Stimulated activated naive CD4-positive, alpha-beta T cell treated with Interleukin-2 at 50 U/mL for 16 hours (primary cell): ENCODE data around the gene CBFA2T3.
"Not testable (repeated sequence)": the region's sequence is repeated elsewhere in the genome, so short reads cannot be mapped to it uniquely, and the experiment has no call there.

ENCODE experiments used
- DNase-seq: peaks from one replicate; lab custom pipeline; 2025; lab: John Stamatoyannopoulos, UW

Gene CBFA2T3

GRCh38 chr16:88922114-88922825 lies 54.7 kb downstream of the CBFA2T3 start:
- DNase-seq, result no peak

GRCh38 chr16:88921591-88921990 lies 55.4 kb downstream of the CBFA2T3 start:
- DNase-seq, result no peak

- DNase-seq, result no peak
Measured at GRCh38 chr16:88920618-88921590, 56.1 kb downstream of the CBFA2T3 start.

- DNase-seq, result no peak
Measured at GRCh38 chr16:88919936-88920335, 57.1 kb downstream of the CBFA2T3 start.

- DNase-seq, result not testable (repeated sequence)
Measured at GRCh38 chr16:88918896-88919295, 58.1 kb downstream of the CBFA2T3 start.

GRCh38 chr16:88917915-88918627 lies 58.9 kb downstream of the CBFA2T3 start:
- no peak for DNase-seq

GRCh38 chr16:88917146-88917914 lies 59.7 kb downstream of the CBFA2T3 start:
- DNase-seq, result no peak

DNA sequence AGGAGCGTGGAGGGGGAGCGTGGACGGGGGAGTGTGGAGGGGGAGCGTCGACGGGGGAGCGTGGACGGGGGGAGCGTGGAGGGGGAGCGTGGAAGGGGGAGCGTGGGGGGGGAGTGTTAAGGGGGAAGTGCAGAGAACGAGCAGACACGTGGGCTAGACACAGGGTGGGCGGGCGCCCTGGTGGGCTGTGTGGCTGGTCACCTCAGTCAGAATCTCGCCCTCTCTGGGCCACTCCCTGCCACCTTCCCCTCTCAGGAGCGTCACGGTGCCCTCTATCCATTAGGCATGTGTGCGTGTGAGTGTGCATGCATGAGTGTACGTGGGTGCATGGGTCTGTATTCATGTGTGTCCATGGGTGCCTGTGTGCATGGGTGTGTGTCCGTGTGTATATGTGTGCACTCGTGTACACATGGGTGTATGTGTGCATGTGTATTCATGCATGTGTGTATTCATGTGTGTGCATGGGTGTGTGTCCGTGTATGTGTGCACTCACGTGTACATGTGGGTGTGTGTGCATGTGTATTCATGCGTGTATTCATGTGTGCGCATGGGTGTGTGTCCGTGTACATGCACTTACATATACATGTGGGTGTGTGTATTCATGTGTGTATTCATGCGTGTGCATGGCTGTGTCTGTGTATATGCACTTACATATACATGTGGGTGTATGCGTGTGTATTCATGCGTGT lies 61.2 kb downstream of the CBFA2T3 start:
- no peak for DNase-seq

GRCh38 chr16:88914750-88915368 lies 62.1 kb downstream of the CBFA2T3 start:
- DNase-seq, result no peak

- no peak for DNase-seq
Measured at GRCh38 chr16:88913870-88914269, 63.1 kb downstream of the CBFA2T3 start.

DNA sequence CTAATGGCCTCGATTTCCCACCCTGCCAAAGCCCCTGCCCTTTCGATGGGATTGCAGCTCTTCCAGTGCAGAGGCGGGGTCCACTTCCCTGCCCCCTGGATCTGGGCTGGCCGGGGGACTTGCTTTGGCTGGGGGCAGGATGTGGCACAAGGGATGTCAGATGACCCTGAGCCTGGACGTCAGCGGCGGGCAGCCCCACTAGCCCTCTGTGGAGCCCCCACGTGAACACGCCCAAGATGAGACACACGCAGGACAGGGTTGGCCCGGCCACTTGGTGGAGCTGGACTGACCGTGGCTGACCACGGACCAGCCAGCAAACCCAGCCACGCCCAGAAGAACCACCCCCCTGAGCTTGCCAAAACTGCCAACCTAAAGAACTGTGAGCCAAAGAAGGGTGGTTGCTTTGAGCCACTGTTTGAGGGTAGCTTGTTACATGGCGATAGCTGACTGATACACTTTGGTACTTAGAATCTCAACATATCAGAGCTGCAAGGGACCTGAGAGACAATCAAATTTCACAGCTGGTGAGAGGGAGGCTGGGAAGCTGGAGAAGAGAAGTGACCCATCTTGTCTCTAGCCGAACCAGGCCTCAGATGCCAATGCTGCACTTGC lies 63.9 kb downstream of the CBFA2T3 start:
- DNase-seq, result no peak

DNA sequence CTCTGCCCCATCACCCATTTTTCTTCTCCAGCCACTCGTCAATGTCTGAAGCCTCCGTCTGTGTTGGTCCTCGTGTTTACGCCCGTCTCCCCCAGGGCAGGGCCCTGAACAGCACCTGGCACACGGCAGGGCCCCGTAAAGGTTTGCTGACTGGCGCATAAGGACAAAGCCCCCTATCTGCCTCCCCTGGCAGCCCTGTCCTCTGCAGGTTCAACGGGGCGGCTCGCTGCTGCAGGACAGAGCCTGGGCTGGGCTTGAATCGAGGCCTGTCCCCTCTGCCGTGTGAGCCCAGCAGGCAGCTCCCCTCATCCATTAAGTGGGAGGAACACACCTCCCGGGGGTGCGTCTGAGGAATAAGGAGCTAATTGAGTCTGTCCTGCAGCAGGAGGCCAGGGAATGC lies 64.5 kb downstream of the CBFA2T3 start:
- DNase-seq, result no peak

DNA sequence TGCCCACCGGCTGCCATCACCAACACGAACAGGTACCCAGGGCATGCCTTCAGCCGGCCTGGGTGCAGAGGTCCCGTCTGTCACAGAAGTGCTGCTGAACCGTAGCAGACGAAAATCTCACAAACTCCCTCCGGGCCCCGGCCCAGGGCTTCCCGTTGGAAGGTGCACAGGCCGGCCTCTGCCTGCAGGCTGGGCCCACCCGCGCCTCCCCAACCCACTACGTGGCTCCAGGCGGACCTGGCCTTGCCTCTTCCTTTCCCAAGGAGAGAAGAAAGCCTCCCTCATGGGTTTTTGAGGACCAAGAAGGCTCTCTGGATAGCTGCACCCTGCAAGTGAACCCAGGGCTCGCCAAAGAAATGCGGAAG lies 65.1 kb downstream of the CBFA2T3 start:
- DNase-seq, result no peak

DNA sequence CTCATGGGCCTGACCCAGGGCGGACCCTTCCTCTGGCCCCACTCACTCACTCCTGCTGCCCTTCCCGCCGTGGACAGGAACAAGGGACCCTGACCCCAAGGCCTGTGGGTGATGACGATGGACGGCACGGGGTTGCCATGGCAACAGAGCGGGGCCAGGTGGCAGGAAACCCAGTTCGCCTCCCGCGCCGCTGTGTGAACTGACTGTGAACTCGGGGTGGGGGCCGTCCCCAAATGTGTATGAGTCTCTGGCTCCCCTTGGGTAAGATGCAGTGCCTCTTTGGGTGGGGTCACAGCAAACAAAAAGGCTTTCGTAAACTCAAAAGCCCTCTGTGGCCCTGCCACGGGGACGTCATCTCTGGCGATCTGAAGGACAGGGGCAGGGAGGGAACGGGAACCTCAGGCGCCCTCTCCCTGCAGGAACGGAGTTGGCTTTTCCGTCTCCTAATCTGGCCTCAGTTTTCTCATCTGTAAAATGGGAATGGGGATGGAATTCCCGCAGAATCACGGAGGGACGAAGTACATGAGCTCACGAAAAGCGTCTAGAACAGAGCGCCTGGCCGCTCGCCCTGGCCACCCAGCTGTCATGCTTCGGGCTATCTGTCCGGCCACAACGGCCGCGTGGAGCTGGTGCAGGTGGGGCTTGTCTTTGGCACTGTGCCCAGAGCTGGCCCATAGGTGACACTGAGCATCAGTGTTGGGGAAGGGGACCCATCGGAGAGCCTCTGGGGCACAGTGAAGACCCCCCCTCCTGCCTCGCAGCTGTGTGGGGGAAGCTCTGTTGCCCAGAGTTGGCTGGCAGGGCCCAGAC lies 65.7 kb downstream of the CBFA2T3 start:
- DNase-seq, result no peak

DNA sequence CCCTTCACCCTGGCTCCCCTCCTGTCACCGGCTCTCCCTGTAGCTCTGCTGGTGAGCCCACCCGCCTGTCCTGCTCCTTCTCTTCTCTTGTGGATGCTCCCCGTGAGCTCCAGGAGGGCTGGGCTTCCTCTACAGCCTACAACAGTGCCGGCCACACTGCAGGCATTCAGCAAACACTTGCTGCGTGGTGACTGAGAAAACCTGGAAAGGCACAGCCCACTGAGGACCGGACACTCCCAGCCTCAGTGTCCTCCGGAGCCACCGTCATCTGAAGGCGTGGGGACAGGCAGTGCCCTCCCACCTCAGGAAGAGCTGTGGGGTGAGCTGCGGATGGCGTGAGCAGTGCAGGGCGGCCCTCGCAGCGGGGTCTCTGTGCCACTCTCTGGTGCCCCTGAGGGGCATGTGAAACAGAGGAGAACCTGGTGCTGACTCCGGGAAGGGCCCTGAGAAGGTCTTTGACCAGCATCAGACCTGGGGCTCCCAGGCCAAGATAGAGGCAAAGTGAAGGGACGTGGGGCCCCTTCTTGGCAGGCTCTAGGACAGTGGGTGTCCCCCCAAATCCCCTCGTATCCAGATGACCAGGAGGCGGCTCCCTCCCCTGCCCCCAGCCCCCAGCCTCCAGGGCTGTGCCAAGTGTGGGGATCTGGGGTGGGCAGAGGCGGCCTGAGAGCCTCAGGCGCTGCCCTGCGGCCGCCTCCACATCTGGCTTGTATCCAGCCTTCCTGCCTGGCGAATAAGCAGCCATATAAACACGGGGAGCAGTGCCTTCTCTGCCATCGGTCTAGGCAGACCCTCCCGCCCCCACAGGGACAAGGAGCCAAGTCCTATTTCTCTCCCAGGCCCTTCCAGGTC lies 66.5 kb downstream of the CBFA2T3 start:
- DNase-seq, result no peak

DNA sequence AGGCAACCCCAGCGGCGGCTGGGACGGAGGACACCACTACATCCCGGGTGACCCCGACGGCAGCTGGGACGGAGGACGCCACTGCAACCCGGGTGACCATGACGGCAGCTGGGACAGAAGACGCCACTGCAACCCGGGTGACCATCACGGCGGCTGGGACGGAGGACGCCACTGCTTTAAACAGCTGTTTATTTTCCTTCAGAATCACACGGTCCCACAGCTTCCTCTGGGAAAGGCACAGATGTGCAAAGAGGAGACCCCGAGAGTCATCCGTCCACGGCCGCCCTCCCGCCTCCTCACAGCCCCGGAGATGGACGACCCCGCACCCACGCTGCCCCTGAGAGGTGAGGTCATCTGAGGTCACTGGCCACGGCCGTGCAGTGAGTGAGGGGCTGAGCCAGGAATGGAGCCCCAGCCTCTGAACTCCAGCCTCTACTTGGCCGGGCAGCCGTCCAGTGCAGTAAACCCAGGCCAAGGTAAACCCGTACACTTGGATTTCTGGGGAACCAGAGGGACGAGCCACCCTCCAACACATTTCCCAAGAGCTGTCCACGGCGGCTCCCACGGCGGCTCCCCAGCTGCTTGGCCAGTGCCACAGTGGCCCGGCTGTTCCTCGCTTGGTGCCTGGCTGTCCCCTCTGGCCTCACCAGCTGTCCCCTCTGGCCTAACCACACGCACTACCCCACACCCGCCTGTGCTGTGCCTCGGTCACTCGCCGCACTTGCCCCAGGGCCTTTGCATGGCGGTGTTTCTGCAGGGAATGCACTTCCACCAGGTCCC lies 67.4 kb downstream of the CBFA2T3 start:
- DNase-seq, result no peak

- DNase-seq, result no peak
Measured at GRCh38 chr16:88908307-88908706, 68.7 kb downstream of the CBFA2T3 start.

DNA sequence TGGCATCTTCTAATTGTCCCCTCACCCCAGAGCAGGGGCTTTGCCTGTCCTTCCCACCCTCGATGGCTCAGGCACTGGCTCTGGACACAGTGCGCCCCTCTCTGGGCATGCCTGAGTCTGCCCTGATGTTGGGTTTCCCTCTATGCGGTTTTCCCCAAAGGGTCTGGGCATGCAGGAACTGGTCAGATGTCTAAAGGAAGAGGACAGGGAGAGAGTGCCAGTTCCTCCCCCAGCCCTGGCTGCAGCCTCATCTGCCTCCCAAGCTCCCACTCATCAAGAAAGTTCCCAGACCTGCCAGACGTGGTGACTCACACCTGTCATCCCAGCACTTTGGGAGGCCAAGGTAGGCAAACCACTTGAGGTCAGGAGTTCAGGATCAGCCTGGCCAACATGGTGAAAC lies 69.2 kb downstream of the CBFA2T3 start:
- DNase-seq, result no peak
